GM12878 (cell line): Measurements from ENCODE around the gene GARRE1. TPM values are rescaled to one million over a fixed set of nuclear protein-coding genes. Genes with fewer than 3 reads are reported as not detected.

ENCODE experiments used
- ATAC-seq: fragments of 200-7000 bp; cut with Tn5 transposase; 3 replicates; pipeline ENCODE4 v1.9.1; 2020; ENCODE audit warnings: mild to moderate bottlenecking, moderate library complexity
- BruUV-seq: library from RNA; stranded (reverse); fragments of 400-500 nt; replicated peaks from 2 replicates; lab custom pipeline; 2021; lab: Mats Ljungman, UMichigan
- CTCF ChIA-PET: fragments of 300-600 bp; sonication (Branson Sonifier 250); formaldehyde crosslinking; extraction: SDS; loops from one replicate; lab custom pipeline; 2021; ENCODE audit warnings: inconsistent platforms; lab: Yijun Ruan, JAX
- POLR2A ChIA-PET: fragments of 350-600 bp; formaldehyde crosslinking; extraction: SDS; loops from one replicate; lab custom pipeline; 2021; ENCODE audit warnings: inconsistent platforms; lab: Charles Lee
- RAD21 ChIA-PET: fragments of 300-600 bp; sonication (Branson Sonifier 250); formaldehyde crosslinking; loops from one replicate; lab custom pipeline; 2023; ENCODE audit warnings: antibody characterized with exemption; ENCODE audit not compliant: unreplicated experiment; lab: Charles Lee
- SMC1A ChIA-PET: fragments of 300-600 bp; sonication (Branson Sonifier 250); formaldehyde crosslinking; loops from one replicate; lab custom pipeline; 2023; ENCODE audit not compliant: unreplicated experiment, uncharacterized antibody; lab: Charles Lee
- DNase-seq: peaks from one replicate; pipeline ENCODE4 v3.0.0-alpha.2; 2011; ENCODE audit warnings: low read depth, low spot score
- FAIRE-seq: peaks from 3 replicates; lab custom pipeline; 2011; peaks lifted over from hg19 to GRCh38; lab: Jason Lieb, UNC
- H2AFZ ChIP-seq: 2 replicates; pipeline ENCODE4 v1.6.0; 2011; ENCODE audit warnings: low read depth, low read length, control low read depth; ENCODE audit not compliant: control insufficient read depth
- H3K27ac ChIP-seq: 2 replicates; pipeline ENCODE4 v1.5.1; 2011; ENCODE audit warnings: control low read depth; ENCODE audit not compliant: control insufficient read depth, insufficient read depth
- H3K27me3 ChIP-seq, 2 experiments: replicated peaks in 1 of 2; 2 replicates each; pipeline versions ENCODE4 v1.6.0 to v1.6.1; 2011; ENCODE audit warnings: low read length in 1 of 2; ENCODE audit not compliant: control insufficient read depth in 2 of 2, insufficient read depth in 2 of 2
- H3K36me3 ChIP-seq, 2 experiments: 2 replicates each; pipeline ENCODE4 v1.5.1; 2011; ENCODE audit warnings: low read length in 1 of 2; ENCODE audit not compliant: control insufficient read depth in 2 of 2, insufficient read depth in 2 of 2
- H3K4me1 ChIP-seq: 2 replicates; pipeline ENCODE4 v1.6.1; 2011; ENCODE audit warnings: mild to moderate bottlenecking, low read length, moderate library complexity, mixed read lengths; ENCODE audit not compliant: control insufficient read depth, insufficient read depth
- H3K4me2 ChIP-seq: 2 replicates; pipeline ENCODE4 v1.6.0; 2011; ENCODE audit warnings: control low read depth; ENCODE audit not compliant: control insufficient read depth, insufficient read depth
- H3K4me3 ChIP-seq: fragments of 200-600 bp; sonication (generic); 2 replicates; pipeline ENCODE4 v1.5.1; 2016
- H3K79me2 ChIP-seq: 2 replicates; pipeline ENCODE4 v1.6.0; 2011; ENCODE audit warnings: low read length; ENCODE audit not compliant: control insufficient read depth, insufficient read depth
- H3K9ac ChIP-seq: 2 replicates; pipeline ENCODE4 v1.8.0; 2011; ENCODE audit warnings: low read length, control low read depth, mixed read lengths; ENCODE audit not compliant: control insufficient read depth, insufficient read depth
- H3K9me3 ChIP-seq: replicated peaks from 3 replicates; pipeline ENCODE4 v1.5.1; 2011; ENCODE audit warnings: mild to moderate bottlenecking, low read length; ENCODE audit not compliant: control insufficient read depth, insufficient read depth
- H4K20me1 ChIP-seq: 2 replicates; pipeline ENCODE4 v1.6.0; 2011; ENCODE audit not compliant: control insufficient read depth, insufficient read depth
- EGR1 ChIP-seq, 2 experiments: IDR thresholded peaks; 1 replicate in 1 of 2; 2 replicates in 1 of 2; pipeline ENCODE4 v1.6.1; 2011 to 2012; ENCODE audit warnings: low read depth in 2 of 2, low read length in 2 of 2, borderline replicate concordance in 1 of 2, mild to moderate bottlenecking in 1 of 2, moderate library complexity in 1 of 2
- MEF2A ChIP-seq: IDR thresholded peaks from 2 replicates; pipeline ENCODE4 v1.6.1; 2011; ENCODE audit warnings: low read depth, mild to moderate bottlenecking, low read length, moderate library complexity; ENCODE audit not compliant: insufficient read depth
- NFYB ChIP-seq: IDR thresholded peaks from 2 replicates; pipeline ENCODE4 v1.6.1; 2011; ENCODE audit warnings: low read depth, mild to moderate bottlenecking, low read length, improper control_type of control experiment, moderate library complexity; ENCODE audit not compliant: insufficient read depth
- STAT1 ChIP-seq: fragments of 450-650 bp; conservative IDR thresholded peaks from 2 replicates; pipeline ENCODE4 v1.6.1; 2014; ENCODE audit warnings: antibody characterized with exemption, mild to moderate bottlenecking
- WGBS: methylation state at CpG from one replicate; pipeline ENCODE4 v1.1.6; 2016; ENCODE audit warnings: low lambda C conversion rate; ENCODE audit not compliant: insufficient replicate concordance, insufficient coverage; ENCODE audit errors: missing lambda C conversion rate; 5-methylcytosine and 5-hydroxymethylcytosine counted together
- in situ Hi-C: fragments of 300-500 bp; cut with MboI; formaldehyde crosslinking; loops from 9 replicates; pipeline ENCODE4 v1.14.3; 2018; ENCODE audit warnings: mixed read lengths
- intact Hi-C: fragments of 100-400 bp; cut with micrococcal nuclease; formaldehyde crosslinking; loops from one replicate; pipeline ENCODE4 v1.14.2; 2022; ENCODE audit not compliant: unreplicated experiment
- polyA plus RNA-seq, 11 experiments: library from polyadenylated mRNA; depleted of rRNA in 4 of 11; unstranded in 6 of 11; stranded (reverse) in 5 of 11; fragments of >200 nt; fragmentation: Nextera tagmentation in 4 of 11; fragmentation: Illumina TruSeq in 1 of 11; extraction: Ambion mirVana in 4 of 11; extraction: Trizol in 1 of 11; gene quantifications; 1 replicate in 1 of 11; 2 replicates in 10 of 11; pipeline versions ENCODE4 v1.2.1 to v1.2.3, GENCODE V29; 2011 to 2016; ENCODE audit warnings: inconsistent platforms in 2 of 11, missing spikeins in 2 of 11, low read depth in 1 of 11
- total RNA-seq, 4 experiments: library from RNA; depleted of rRNA in 3 of 4; stranded (reverse); fragments of >200 nt in 3 of 4; fragmentation: Illumina TruSeq in 1 of 4; extraction: Trizol in 1 of 4; gene quantifications; 2 replicates each; pipeline versions ENCODE4 v1.2.1 to v1.2.3, GENCODE V29; 2013 to 2021
- TF ChIP-seq, protein P1 (sequence below): fragments of 450-650 bp; IDR thresholded peaks from 2 replicates; pipeline ENCODE4 v1.6.1; 2016; ENCODE audit warnings: mild to moderate bottlenecking

The GARRE1 gene
- total and polyA plus RNA-seq, 10 of the 15 experiments (the other 5 are each of a cell fraction or from before 2014, with no cell fraction given): 1.1 to 9.4 (median 5.1) TPM

DNA sequence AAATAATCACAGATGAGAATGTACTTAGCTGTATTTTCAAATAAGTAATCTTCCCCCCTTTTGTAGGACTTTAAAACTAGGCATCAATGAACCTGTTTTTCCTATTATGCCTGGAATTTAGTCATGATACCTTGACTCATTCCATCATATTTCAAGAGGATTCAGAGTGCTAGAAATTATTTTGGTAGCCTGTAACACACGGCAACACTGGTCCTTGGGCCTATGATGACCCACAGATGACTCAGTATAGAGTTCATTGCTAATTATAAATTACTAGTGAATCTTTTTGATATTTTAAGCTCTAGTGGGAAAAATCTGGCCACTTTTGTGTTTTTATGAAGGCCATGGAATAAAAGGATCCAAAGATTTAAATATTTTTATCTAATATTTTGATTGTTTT is 26.0 kb upstream of the GARRE1 start:
- no peak overlapping the region for H3K4me3 ChIP-seq
- no peak overlapping the region for H2AFZ ChIP-seq
- H3K4me1 ChIP-seq: peaks cover 34% of the 10 kb centered on the region
- 100% methylated on average over 1 of the region's 1 CpG for WGBS
- ATAC-seq (no peak), FAIRE-seq (no peak), DNase-seq (no peak)
- H4K20me1 ChIP-seq: no peaks in the 10 kb centered on the region
- no peaks in the 10 kb centered on the region for H3K27me3 ChIP-seq
- POLR2A ChIA-PET: interaction anchor here (0.6 kb wide), 1 partner anchor 576 kb away, joined by 3 read pairs; no protein-coding TSS in a partner anchor
- H3K9me3 ChIP-seq: no peaks in the 10 kb centered on the region
- H3K36me3 ChIP-seq: peaks cover 7 to 23% of the 10 kb centered on the region in 2 experiments
- no peak overlapping the region for H3K4me2 ChIP-seq
- no peak for TF ChIP-seq MEF2A
- TF ChIP-seq, protein P1, sequence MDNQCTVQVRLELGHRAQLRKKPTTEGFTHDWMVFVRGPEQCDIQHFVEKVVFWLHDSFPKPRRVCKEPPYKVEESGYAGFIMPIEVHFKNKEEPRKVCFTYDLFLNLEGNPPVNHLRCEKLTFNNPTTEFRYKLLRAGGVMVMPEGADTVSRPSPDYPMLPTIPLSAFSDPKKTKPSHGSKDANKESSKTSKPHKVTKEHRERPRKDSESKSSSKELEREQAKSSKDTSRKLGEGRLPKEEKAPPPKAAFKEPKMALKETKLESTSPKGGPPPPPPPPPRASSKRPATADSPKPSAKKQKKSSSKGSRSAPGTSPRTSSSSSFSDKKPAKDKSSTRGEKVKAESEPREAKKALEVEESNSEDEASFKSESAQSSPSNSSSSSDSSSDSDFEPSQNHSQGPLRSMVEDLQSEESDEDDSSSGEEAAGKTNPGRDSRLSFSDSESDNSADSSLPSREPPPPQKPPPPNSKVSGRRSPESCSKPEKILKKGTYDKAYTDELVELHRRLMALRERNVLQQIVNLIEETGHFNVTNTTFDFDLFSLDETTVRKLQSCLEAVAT: no peak
- TF ChIP-seq STAT1: no peak
- TF ChIP-seq NFYB: no peak
- no peak for TF ChIP-seq EGR1 (IDR thresholded peaks at IDR 0.05; ENCODE audit: borderline replicate concordance in 1 of 2, low read depth in 2 of 2, low read length in 2 of 2)
- TF ChIP-seq, all 136 proteins: peak for 0
- Histone ChIP-seq H3K27ac (no peak overlapping the region), H3K79me2 (no peaks in the 10 kb centered on the region; the same call in none of the 2 replicates), H3K9ac (no peak overlapping the region)
- BruUV-seq: no TSS peak
- in situ Hi-C loops (no loop called here), intact Hi-C loops (loop anchor here (10.0 kb wide), 1 partner anchor 104 kb away; no protein-coding TSS in a partner anchor)
- RAD21 ChIA-PET: no interaction called here
- CTCF ChIA-PET: interaction anchor here (0.7 to 1.5 kb wide), 2 partner anchors 9 to 13 kb away, joined by 3 to 4 read pairs; no protein-coding TSS in a partner anchor
- SMC1A ChIA-PET: interaction anchor here (1.1 to 1.3 kb wide), 2 partner anchors 9 to 51 kb away, joined by 3 read pairs; no protein-coding TSS in a partner anchor
